Effector memory CD4-positive, alpha-beta T cell (primary cell): ENCODE measurements around the gene GCLC.

Experiments
- DNase-seq, 3 donors: peaks; one replicate each; pipeline ENCODE4 v3.0.0-alpha.2; 2020
- H3K27ac ChIP-seq: 2 replicates; pipeline ENCODE4 v1.7.0; 2013; ENCODE audit warnings: mild to moderate bottlenecking, low read length, moderate library complexity; ENCODE audit not compliant: insufficient read depth, poor library complexity, severe bottlenecking
- H3K27me3 ChIP-seq: replicated peaks from 2 replicates; pipeline ENCODE4 v1.7.0; 2013; ENCODE audit warnings: mild to moderate bottlenecking, low read length; ENCODE audit not compliant: insufficient read depth, control insufficient read depth, poor library complexity, severe bottlenecking
- H3K36me3 ChIP-seq: 2 replicates; pipeline ENCODE4 v1.7.0; 2013; ENCODE audit warnings: mild to moderate bottlenecking, low read length, moderate library complexity; ENCODE audit not compliant: control insufficient read depth, insufficient read depth
- H3K4me1 ChIP-seq: 2 replicates; pipeline ENCODE4 v1.7.0; 2013; ENCODE audit warnings: low read length, mild to moderate bottlenecking; ENCODE audit not compliant: control insufficient read depth, insufficient read depth, poor library complexity, severe bottlenecking
- H3K4me3 ChIP-seq: 2 replicates; pipeline ENCODE4 v1.7.0; 2013; ENCODE audit warnings: low read length, low read depth, mild to moderate bottlenecking; ENCODE audit not compliant: insufficient read depth, poor library complexity, severe bottlenecking
- H3K9me3 ChIP-seq: 2 replicates; pipeline ENCODE4 v1.7.0; 2013; ENCODE audit warnings: mild to moderate bottlenecking, low read length, moderate library complexity; ENCODE audit not compliant: control insufficient read depth

GCLC gene

GRCh38 chr6:53464483-53464882 is 80.4 kb downstream of the GCLC start:
- H3K4me1 ChIP-seq, result no peaks in the 10 kb centered on the region
- no peak for DNase-seq
- no peaks in the 10 kb centered on the region for H3K36me3 ChIP-seq
- no peaks in the 10 kb centered on the region for H3K9me3 ChIP-seq
- no peak overlapping the region for H3K4me3 ChIP-seq
- H3K27me3 ChIP-seq, result no peaks in the 10 kb centered on the region
- no peak overlapping the region for H3K27ac ChIP-seq

DNA sequence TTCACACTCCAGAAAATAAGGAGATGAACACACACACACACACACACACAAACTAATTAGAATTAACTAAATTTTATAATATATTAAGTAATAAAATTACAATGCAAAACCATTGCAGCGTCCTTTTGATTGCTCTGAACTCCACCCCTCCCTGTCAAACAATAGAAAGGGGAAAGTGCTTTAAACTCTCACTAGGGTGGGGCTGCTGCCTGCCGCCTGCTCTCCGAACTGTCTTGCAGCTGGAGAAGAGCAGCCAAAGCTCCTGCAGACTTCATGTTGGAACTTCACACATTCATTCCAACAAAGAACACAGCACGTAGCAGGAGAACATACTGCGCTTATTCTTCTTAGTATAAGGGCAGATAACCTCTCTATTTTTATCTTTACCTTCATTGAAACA is 83.2 kb downstream of the GCLC start:
- Histone ChIP-seq H3K36me3 (no peaks in the 10 kb centered on the region), H3K27ac (no peak overlapping the region), H3K9me3 (no peaks in the 10 kb centered on the region), H3K4me3 (no peak overlapping the region), H3K27me3 (no peaks in the 10 kb centered on the region), H3K4me1 (no peaks in the 10 kb centered on the region)
- no peak for DNase-seq

DNA sequence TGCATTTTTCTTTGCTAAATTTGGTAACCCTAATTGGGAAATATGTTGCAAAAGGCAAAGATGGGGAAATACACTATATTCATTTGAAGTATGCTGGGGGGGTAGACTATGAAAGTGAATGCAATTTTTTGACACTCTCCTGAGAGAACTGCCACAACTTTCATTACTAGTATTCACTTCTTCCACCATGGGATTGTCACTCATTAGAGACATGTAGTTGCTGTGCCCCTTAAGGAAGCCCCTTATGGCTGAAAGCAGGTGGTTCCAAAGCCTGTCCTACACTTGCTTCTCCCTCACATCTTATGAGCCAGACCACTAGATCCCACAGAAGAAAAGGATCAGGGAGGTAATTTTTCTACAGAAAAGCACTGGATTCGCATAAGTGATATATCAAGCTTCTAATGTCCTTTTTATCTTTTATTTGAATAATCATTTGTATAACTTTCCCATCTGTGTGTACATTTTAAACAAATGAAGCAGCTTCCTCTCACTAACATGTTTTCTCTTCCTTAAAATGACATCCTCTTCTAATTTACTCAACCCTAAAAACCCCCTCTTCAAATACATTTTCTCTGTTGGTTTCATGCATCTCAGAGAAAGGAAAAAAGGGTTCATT is 83.8 kb downstream of the GCLC start:
- H3K27ac ChIP-seq, result no peak overlapping the region
- no peaks in the 10 kb centered on the region for H3K27me3 ChIP-seq
- H3K36me3 ChIP-seq, result no peaks in the 10 kb centered on the region
- H3K9me3 ChIP-seq, result no peaks in the 10 kb centered on the region
- DNase-seq, result no peak
- no peak overlapping the region for H3K4me3 ChIP-seq
- no peaks in the 10 kb centered on the region for H3K4me1 ChIP-seq

DNA sequence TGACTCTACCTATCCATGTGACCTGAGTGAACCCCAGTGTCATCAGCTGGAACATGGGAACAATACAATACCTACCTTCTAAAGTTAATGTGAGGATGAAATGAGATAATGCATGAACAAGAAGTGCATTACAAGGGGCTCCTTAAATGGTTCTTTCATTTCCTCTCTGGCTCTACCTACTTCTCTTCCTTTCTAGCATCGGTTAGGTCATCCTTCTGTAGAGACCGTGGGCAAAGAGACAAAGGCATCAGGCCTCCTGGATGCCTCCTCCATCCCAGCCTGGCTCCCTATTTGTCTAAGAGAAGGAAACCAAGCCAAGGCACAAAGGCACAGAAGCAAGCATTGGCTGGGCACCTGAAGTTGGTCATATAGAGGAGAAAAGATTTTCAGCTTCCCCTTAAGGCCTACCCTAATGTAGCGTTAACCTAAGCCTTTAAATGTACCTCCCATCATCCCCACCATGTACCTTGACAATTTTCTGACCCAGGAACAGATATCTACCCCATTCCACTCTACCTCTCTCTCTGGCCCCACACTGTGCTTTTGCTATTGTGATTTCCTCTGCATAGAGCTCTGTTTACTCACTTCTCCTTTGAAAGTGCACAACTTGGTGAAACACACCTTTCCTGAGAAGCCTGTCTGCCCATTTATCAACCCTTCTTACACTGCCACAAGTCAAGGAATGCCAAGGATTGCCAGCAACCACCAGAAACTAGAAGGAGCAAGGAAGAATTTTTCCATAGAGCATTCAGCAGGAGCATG is 86.6 kb downstream of the GCLC start:
- DNase-seq, result no peak
- Histone ChIP-seq H3K36me3 (no peaks in the 10 kb centered on the region), H3K27me3 (no peaks in the 10 kb centered on the region), H3K9me3 (no peaks in the 10 kb centered on the region), H3K27ac (no peak overlapping the region), H3K4me1 (no peaks in the 10 kb centered on the region), H3K4me3 (no peak overlapping the region)

DNA sequence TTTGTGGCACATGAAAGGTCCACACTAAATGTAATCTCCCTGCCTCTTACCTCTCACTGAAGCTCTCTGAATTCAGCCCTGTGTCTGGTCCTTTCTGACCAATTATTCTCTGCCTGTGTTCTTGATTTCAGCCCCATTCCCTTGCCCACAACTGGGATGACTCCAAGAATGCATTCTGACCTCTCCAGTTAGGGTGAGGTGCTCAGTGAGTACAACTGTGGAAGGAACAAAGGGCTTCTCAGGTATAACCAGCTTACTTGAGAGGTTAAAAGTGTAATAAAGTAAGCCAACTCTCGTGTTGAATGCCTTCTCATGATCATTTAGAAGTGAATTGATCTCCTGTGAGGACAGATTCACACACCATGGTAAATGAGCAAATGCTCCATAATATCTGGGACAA is 88.1 kb downstream of the GCLC start:
- H3K9me3 ChIP-seq, result no peaks in the 10 kb centered on the region
- no peaks in the 10 kb centered on the region for H3K27me3 ChIP-seq
- H3K27ac ChIP-seq, result no peak overlapping the region
- DNase-seq, result no peak
- H3K4me1 ChIP-seq, result no peaks in the 10 kb centered on the region
- H3K4me3 ChIP-seq, result no peak overlapping the region
- no peaks in the 10 kb centered on the region for H3K36me3 ChIP-seq

DNA sequence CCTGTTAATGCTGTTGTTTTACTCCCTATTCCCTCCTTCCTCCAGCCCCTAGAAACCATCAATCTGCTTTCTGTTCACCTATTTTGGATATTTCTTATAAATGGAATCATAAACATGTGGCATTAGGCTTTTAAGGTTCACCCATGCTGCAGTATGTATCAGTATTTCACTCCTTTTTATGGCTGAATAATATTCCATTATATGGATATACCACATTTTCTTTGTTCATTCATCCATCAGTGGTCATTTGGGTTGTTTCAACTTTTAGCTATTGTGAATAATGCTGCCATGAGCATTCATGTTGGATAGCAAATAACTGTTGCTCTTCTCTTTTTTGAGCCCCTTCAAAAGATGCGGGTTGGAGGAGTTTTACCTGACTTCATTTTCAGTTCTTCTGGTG is 89.2 kb downstream of the GCLC start:
- Histone ChIP-seq H3K9me3 (no peaks in the 10 kb centered on the region), H3K4me3 (no peak overlapping the region), H3K27me3 (no peaks in the 10 kb centered on the region), H3K27ac (no peak overlapping the region), H3K4me1 (no peaks in the 10 kb centered on the region), H3K36me3 (no peaks in the 10 kb centered on the region)
- DNase-seq, result no peak

- Histone ChIP-seq H3K27ac (no peak overlapping the region), H3K4me3 (no peak overlapping the region), H3K9me3 (no peaks in the 10 kb centered on the region), H3K36me3 (no peaks in the 10 kb centered on the region), H3K4me1 (no peaks in the 10 kb centered on the region), H3K27me3 (no peaks in the 10 kb centered on the region)
- no peak for DNase-seq
Measured at GRCh38 chr6:53451165-53451564, 93.7 kb downstream of the GCLC start.

GRCh38 chr6:53447865-53448264 is 97.0 kb downstream of the GCLC start:
- H3K27ac ChIP-seq, result no peak overlapping the region
- H3K36me3 ChIP-seq, result no peaks in the 10 kb centered on the region
- no peaks in the 10 kb centered on the region for H3K27me3 ChIP-seq
- H3K9me3 ChIP-seq, result no peaks in the 10 kb centered on the region
- no peaks in the 10 kb centered on the region for H3K4me1 ChIP-seq
- DNase-seq, result no peak
- H3K4me3 ChIP-seq, result no peak overlapping the region
